HG02623 (cell line): ENCODE results near the gene NCOR2.
A peak's percentile ranks its signal among the peaks of the same experiment; 100 is the strongest.

Source experiments
- ATAC-seq: cut with Tn5 transposase; IDR thresholded peaks from one replicate; pipeline ENCODE4 v1.9.1; 2021; ENCODE audit warnings: moderate library complexity; ENCODE audit not compliant: unreplicated experiment

NCOR2 gene

DNA sequence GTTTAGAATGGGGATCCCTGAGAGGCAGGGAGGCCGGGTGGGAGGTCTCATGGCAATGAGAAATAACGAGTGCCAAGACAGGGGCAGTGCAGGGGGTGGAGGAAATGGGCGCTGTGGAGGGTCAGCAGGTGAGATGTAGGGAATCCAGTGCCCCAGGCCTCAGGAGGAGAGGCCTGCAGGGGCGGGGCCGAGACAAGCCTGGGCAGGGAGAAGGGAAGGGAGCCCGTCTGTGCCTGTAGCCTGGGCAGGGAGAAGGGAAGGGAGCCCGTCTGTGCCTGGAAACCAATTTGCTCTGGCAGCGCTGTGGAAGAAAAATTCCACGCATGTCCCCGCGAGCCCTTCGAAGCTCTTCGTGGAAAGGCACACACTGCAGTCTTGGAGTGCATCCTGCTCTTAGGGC, 10.6 kb upstream of the NCOR2 start:
- ATAC-seq, result no peak

- ATAC-seq, result no peak
Measured at GRCh38 chr12:124577374-124577773, 10.0 kb upstream of the NCOR2 start.

- ATAC-seq, result no peak
Measured at GRCh38 chr12:124576061-124576650, 8.7 kb upstream of the NCOR2 start.

DNA sequence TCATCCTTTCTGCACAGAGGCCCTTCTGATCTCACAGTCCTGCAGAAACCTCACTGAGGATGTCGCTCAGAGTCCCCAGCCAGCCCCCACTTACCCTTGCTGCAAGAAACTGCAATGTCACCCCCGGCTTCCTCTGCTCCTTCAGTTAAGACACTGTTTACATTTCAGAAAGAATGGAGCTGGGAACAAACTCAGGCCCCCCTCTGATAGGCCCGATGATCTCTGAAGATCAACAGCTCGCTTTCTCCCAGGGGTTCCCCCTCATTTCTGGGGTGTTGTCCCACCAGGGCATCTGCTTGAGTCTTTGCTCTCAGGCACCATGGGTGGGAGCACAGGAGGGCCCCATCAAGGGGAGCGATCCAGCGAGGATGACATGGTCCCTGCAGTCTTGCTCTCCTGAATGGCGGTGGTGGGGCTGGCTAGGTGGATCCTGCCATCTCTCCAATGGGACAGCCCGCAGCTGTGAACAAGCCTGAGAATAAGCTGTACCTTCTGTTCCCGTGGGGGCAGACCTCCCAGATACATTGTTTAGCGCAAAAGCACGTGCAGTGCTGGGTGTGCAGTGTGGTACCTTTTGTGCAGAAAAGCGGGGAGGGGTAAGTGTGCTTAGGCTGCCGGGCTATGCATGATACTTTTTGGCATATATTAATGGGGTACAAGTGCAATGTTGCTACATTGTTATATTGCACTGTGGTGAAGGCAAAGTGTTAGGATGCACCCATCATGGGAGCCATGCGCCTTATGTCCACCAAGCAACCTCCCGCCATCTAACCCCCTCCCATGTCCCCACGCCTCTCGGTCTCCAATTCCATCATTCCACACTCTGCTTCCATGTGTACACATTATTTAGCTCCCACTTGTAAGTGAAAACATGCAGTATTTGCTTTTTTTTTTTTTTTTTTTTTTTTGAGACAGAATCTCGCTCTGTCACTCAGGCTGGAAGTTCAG, 6.7 kb upstream of the NCOR2 start:
- ATAC-seq, result no peak

DNA sequence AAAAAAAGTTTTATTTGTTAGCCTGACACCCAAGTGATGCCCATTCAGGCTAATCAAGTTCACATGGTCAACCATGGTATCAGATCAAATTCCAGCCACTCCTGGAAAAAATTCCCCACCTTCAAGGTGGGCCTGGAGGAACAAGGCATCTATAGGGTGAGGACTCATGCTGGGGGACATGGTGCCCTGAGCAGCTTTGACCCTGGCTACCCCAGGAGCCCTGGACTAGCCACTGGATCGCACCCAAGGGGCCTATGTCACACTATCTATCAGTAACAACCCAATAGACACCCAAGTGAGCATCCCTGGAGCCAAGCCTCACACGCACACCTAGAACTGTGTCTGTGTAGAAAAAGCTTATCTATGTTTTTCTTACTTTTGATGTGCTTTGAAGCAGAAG, 4.1 kb upstream of the NCOR2 start:
- no peak for ATAC-seq

DNA sequence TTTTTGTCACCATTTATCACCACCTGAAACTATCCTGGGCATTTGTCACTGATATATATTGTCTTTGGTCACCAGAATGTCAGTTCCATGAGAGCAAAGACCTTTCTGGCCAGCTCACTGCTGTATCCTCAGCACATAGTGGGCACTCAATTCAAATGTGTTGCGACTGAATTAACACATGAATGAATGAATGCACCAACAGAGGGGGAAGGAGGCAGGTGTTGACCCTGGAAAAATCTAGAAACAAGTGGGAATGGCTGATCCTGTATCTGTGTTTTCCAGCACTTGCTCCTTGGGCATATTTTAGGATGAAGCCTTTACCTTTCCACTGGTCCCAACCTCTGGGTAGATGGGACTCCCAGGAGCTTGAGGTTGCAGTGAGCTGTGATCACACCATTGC, 3.4 kb upstream of the NCOR2 start:
- no peak for ATAC-seq

DNA sequence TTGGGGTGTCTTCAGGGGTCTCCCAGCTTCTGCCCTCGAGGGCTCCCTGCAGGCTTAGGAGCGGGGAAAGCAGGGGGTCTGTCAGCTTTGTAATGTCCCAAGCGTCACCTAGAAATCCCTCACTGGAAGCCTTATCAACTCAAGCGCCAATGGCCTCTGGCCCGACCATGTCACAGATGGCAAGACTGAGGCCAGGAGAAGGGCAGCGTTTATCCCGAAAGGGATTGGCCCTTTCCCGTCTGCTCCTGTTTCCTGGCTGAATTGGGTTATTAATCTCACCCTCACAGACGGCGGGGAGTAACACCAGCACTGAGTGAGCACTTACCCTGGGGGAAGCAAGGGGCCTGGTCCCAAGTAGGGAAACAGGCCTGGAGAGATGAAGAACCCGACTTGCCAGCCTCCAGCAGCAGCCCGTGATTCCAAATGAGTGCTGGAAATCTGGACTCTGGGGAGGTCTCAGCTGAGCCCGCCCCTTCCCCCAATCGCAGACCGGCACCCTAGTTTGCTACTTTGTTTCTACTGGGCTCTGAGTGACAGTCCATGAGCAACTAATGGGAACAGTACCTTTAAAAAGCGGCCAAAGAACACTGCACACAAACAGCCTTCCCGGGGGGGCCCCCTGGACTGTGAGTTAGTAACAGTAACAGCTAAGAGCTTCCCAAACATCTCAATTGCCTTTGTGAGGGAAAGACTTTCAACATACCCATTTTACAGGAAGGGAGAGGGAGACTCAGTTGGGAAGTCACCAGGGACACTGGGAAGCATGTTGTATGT, 2.1 kb upstream of the NCOR2 start:
- ATAC-seq, result no peak

DNA sequence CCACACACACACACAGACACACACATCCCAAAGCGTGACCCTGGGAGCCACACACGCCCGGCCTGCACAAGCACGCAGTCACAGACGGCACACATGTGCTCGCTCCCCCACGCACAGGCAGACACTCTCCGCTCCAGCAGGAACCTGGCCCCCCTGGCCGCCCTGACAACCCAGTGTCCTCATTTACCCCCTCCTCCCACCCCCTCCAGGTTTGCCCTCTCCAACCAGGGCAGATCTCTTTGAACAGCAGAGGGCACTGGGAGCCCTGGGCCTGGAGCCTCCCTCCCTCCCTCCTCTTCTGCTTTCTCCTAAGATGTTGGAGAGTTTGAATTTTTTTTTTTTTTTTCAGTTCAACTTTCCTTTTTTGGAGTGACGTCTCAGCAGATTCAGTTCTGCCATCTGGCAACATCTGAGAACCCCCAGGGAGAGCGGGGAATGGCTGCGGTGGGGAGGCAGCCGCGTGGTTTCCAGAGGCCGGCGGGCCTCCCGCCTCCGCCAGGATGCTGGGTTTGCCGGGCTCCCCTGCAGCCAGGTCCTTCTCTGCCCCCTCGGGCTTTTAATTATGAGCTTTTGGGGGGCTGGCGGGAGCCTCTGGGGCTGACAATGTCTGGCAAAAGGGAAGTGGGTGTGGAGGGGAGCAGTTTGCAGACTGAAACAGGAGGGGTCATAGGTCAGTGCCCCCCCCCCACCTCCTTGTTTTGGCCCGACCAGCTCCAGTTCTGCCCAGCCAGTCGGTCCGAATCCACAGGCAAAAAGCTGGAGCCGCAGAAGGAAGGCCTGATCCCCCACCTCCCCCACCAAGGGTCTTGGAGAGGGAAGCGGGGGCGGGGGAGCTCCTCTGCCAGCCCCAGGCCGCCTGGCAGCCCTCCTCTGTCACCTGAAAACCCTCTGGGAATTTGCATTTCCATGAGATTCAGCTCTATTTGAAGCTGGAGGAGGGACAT, 1.3 kb upstream of the NCOR2 start:
- no peak for ATAC-seq

DNA sequence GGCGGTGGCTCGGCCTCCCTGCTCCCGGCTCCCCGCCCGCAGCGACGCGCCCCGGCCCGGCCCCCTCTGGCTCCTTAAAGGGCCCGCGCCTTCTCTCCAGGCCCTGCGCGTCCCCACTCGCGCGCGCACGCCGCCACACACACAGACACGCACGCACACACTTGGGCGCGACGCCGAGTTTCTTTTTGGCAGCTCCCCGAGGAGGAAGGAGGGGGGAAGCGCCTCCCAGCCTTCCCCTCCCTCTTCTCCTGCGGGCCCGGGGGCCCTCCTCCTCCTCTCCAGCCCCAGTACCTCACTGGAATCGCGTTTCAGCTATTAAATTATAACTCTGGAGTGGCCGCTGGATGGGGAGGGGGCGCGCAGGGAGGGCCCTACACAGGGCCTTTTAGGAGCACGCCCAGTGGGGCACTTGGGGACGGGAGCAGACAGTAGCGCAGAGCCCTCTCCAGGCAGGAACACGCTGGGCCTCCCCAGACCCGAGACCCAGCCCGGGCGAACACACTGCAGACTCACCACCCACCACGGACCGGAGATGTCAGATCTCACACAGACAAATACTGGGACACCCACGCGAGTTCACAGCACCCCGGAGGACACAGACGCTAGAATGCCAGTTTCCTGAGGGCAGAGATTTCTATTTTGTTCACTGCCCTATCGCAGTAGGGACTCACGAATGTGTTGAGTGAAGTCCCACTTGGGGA, 411 bp upstream of the NCOR2 start:
- ATAC-seq, result peak; percentile 45

DNA sequence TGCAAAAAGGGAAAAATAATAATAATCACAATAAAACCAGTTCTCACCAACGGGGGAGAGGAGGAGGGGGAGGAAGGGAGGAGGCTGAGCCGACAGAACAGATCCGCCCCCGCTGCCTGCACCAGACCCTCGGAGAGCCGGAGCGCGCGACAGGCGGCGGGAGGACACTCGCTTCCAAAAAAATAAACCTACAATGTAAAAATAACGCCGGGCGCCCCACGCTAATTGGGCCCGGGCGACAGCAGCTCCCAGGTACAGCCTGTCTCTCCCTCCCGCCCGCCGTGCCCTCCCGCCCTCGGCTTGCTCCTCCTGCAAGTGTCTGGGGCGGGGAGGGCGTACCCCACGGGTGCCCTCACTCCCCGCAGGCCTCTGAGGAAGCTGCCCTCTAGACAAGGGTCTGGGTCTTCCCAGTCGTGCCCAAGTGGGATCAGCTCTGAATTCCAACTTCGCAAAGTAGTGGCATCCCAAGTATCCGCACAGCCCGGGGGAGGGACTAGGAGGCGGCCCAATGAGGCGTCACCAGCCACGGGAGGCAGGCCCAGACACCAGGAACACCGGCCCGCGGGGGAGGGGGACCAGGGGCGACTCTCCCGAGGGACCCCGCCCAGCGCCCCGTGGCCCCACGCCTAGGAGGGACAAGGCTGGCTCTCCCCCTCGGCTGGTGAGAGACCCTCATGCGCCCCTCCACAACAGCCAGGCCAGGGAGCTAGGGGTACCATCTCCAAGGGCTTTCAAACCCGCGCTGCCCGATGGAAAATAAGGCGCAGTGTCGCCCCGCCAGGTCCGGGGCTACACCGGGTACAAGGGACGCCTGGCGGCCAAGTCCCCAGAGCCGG, 1.0 kb downstream of the NCOR2 start:
- peak; percentile 34 for ATAC-seq

GRCh38 chr12:124565656-124566160, 1.7 kb downstream of the NCOR2 start:
- ATAC-seq, result no peak

- no peak for ATAC-seq
Measured at GRCh38 chr12:124564971-124565491, 2.4 kb downstream of the NCOR2 start.

- ATAC-seq, result no peak
Measured at GRCh38 chr12:124564232-124564958, 3.0 kb downstream of the NCOR2 start.

DNA sequence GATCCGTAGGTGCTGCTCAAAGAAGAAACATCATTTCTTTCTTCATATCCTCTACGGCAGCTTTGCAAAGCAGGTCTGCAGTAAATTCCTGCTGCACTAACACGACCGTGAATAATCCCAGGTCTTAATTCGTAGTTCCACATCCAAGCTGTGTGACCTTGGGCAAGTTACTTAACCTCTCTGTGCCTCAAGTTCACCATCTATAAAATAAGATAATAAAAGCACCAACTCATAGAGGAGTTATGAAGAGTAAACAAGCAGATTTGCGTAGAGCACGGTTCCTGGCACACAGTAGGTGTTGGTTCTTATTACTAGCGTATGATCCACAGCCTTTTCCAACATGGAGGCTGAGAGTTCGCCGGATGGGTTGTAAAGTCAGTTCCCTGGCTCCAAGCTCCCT, 3.6 kb downstream of the NCOR2 start:
- no peak for ATAC-seq

- no peak for ATAC-seq
Measured at GRCh38 chr12:124563401-124563800, 4.0 kb downstream of the NCOR2 start.

DNA sequence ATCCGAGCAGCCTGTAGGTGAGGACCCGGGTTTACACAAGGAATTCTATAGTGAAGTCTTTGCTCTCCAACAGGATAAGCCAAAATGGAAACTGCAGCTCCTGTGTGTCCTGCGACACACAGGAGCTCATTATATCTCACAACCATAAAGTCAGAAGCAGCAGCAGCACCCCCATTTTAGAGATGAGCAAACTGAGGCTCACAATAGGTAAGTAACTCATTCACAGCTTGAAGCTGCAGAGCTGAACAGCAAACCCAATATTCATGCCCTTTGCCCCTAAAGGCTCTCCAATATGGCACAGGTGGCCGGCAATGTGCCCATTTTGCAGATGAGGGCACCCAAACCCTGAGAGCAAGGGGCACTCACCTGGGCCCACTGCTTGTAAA, 4.6 kb downstream of the NCOR2 start:
- no peak for ATAC-seq

- ATAC-seq, result no peak
Measured at GRCh38 chr12:124562018-124562795, 5.2 kb downstream of the NCOR2 start.
